GM18498 (cell line): ENCODE data around the gene SFRP4.
A peak's percentile ranks its signal among the peaks of the same experiment; 100 is the strongest.

Source experiments
- ATAC-seq: cut with Tn5 transposase; IDR thresholded peaks from one replicate; pipeline ENCODE4 v1.9.1; 2021; ENCODE audit warnings: mild to moderate bottlenecking, moderate library complexity; ENCODE audit not compliant: unreplicated experiment

The SFRP4 gene

DNA sequence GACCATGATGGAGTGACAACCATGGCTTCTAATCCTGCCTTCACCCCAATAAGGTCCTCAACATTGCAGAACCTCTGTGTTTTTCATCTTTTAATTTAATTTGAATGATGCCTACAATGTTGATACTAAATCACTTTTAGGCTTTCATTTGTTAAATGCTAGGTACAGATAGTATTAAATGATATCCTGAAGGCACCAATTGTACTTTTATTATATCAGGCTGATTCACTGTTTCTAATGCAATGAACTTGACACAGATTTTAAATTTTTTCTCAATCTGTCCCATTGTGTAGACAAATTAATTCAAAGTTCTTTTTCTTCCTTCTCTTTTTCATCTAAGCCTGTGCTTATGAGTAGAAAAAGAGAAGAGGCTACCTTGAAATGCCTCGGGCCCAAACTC lies 9.0 kb upstream of the SFRP4 start:
- ATAC-seq: no peak

DNA sequence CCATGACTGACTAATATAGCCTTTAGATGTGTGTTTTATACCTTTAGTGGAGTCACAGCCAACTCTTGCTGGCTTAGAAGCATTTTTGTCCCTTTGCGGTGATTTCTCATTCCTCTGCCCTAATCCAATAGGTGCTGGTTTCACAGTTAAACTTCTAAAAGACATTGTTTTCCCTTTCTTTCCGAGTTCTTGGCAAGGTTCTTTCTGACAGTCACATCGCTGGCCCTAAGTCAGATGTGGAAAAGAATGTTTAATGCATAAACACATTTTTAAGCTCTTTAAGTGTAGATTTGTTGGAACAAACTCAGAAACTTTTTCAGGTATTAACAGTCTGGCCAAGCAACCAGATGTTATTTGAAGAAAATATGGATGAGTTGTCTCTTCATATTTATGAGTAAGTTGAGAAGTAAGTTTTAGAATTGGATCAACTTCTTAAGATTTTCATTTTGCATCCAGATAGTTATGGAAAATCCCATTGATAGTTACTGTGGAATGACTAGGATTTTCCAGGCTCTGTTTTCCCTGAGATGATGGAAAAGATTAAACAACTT lies 7.9 kb upstream of the SFRP4 start:
- no peak for ATAC-seq

DNA sequence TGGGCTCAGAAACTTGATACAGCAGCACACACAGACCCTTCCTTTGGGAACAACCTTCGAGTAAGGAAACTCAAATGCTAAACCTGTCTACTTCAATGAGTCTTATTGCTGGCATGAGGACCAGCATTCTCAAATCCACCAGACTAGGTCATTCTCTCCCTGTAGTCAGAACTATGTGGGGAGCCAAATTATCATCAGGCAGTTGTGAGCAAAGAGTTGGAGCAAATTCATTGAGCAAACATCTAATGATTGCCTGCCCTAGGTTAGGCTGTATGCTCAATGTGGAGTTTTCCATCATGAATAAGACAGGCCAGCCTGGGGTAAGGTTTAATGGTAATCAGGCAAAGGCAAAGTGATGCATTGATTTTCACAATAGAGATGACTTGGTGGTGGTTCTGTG lies 7.4 kb upstream of the SFRP4 start:
- no peak for ATAC-seq

DNA sequence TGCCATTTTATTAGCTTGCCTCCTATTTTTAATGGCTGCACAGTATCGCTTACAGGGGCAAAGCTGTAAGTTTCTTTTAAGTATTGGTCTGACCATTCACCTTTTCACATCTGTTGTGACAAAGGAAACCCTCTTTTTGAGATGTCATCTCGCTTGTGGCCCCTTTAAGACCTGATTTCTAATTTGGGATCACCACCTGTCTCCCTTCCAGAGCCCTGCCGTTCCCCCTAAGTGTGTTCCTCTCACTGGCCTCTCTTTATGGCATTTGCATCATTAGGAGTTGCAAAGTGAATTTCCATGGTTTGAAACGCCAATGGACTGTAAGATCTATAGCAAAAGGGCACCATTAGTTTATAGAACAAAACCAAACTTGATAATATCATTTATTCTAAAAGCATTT lies 5.3 kb upstream of the SFRP4 start:
- no peak for ATAC-seq

DNA sequence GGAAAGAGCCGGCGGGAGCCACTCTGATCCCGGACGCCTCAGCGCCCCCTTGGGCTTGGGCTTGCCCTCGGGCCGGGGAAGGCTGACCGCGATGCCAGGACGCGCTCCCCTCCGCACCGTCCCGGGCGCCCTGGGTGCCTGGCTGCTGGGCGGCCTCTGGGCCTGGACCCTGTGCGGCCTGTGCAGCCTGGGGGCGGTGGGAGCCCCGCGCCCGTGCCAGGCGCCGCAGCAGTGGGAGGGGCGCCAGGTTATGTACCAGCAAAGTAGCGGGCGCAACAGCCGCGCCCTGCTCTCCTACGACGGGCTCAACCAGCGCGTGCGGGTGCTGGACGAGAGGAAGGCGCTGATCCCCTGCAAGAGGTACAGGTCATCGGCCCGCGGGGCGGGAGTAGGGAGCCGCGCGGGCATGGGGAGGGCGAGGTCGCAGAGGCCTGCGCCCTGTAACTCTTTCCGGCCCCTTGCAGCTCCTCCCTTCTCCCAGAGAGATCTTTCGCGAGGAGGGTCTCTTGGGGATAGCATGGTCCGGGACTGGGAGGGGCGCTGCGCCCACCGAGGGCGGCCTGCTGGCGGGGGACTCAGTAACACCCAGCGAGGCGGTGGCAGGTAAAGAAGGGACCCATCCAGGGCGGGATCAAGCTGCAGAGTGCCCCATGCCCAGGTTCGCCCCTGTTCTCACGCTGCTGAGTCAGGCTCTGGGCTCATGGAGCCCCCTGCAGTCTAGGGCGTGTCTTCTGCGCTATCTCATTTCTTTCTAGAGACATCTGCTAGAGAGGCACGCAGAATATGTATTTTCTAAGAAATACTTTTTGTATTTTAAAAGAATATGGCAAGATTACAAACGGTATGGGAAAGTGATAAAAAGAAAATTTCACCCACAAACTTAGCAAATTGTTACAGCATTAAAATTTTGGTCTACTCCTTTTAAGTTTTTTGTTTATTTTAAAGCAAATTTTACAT lies 4.5 kb upstream of the SFRP4 start:
- peak; percentile 55 for ATAC-seq

DNA sequence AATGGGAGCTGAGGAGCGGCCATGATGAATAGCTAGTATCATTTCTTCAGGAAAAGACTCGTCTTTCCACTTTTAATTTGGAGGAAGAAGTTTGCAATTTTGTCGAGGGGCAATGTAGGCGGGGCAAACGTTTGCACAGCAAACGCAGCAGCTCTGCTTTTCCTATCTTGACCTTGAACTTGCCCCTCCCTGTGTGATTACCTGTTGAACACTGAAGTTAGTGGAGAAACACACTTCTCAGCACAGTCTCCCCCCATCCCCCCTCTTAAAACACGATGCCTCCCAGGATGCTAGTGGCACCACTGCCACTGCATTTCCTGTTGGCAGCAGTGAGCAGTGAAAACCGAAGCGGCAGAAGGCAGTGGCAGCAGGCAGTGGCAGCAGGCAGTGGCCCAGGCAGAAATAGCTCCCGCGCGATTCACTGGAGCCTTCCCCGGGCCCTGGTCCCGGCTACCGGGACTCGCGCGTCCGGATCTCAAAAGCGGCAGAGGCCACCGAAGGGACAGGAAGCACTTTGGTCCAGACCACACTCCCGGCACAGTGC lies 3.8 kb upstream of the SFRP4 start, which contains the start of gene EPDR1:
TSS of gene EPDR1 (plus strand) at position 336 of the 544 bp plus-strand sequence. CDS start 300 bp downstream, outside the sequence.
- peak; percentile 66 for ATAC-seq

DNA sequence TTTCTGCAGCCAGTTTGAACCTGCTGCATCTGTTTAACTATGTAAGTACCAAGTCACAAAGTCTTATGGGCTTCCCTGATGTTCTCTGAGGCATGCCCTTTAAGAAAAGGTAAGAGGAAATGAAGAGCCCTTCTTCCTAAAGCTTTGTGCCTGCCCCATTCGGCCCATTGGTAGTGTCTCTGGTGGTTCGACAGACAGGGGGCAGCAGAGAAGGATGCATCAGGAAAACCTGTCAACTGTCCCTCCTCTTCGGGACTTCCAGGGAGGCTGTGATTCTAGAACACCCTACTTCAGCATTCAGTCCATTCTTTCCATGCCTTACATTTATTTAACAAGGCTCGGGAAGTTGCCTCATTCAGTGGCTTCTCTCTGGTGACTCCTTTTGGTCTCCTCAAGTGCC lies 1.9 kb upstream of the SFRP4 start:
- ATAC-seq: no peak

DNA sequence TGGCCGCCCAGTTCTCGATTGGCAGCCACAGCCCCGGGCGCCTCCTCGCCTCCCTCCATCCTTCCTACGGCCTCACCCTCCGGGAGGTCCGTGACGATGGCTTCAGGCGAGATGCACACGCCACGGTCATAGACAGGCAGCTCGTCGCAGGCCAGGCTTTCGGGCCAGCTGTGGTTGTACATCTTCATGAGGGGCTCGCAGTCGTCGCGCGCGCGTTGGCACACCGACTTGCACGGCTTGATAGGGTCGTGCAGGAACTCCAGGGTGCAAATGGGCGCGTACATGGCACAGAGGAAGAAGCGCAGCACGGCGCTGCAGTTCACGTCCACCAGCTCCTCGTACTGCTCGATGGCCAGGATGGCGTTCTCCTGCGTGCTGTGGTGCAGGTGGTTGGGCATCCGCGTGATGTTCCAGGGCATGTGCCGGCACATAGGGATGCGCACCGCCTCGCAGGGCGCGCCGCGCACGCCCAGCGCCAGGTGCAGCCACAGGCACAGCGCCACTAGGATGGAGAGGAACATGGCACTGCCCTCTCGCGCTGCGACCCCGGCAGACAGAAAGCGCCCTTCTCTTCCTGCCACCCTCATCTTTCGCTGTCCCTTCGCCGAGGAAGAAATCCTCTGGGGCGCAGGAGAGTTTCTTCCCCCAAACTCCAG lies 472 bp downstream of the SFRP4 start:
- ATAC-seq: no peak

DNA sequence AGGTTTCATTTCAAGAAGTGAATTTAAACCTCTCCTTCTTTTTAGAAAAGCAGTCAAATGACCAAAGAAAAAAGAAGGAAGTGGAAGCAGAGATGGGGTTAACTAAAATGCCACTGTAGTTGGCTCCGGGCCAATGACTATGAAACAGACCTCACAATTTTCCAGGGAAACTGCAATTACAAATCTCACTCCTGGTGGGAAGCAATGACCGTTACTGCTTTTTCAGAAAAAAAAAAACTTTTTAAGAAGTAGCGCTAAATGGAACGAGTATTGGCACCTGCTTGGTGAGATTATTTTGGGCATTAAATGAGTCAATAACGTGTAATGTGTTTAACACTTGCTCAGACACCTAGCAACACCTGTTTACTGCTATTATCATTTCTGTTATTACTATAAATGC lies 1.2 kb downstream of the SFRP4 start:
- ATAC-seq: peak; percentile 42

DNA sequence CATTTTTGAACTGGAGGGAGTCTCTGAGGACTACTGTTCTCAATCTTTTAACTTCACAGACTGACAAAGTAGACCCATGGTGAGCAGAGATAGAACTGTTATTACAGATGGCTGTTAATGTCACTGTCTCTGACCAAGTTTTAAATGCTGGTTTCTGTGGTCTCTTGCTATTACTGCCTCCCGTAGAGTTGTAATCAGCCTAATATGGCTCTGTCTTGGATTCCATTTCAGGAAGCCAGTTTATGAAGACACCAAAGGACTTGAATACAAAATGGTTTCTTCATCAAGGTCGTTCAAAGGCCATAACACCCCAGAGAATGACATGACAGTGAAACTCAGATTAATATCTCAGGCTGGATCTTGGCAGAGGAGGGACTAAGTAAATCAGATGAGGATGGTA lies 3.9 kb downstream of the SFRP4 start:
- ATAC-seq: no peak

DNA sequence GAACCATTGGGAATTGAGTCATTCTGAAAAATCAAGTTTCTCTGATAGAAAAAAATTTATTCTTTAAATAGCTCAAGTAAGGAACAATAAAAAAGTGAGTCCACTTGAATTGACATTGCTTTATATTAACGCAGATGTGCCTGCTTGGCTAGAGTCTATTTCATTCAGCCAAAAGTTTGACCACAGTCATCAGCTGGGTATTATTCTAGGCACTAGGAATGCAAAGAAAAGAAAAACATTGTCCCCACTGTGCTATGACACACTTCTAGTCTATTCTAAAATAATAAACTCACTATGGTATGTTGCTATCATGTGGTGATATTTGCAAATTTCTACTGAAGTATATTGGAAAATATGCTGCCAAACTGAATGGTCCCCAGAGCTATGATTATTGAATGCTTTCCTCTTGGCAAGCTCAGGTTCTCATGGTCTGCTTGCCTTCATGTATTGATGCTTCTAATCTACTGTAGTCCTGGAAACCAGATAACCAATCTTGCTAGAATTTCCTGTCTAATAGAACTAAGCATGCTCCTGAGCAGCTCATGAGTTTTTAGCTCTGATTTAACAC lies 8.3 kb downstream of the SFRP4 start:
- no peak for ATAC-seq

DNA sequence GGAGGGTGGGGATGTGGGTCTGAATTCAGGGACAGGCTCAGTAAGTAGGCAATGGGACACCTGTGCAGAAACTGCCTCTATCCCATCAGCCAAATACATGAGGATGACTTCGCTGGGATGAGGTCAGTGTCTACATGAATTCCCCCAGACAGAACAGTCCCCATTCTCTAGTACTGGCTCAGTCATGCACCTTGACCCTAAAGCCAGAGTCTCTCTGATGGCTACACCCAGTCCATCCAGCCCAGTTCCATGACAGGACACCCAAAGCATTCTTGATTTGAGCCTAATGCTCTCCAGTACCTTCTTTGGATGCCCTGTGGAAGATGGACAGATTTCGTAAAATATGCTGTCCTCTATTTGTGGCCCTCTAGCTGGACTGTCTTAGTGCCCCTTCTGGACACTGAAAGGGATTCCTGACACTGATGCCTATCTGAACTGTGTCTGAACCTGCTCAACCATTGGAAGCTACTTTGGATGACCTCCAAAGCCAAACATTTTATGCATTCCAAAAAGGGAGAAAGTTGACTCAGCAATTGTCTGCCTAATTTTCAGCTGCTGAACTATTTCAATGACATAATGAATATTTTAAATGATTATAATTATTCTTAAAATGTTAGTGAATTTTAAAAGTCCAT lies 14.6 kb downstream of the SFRP4 start:
- no peak for ATAC-seq

DNA sequence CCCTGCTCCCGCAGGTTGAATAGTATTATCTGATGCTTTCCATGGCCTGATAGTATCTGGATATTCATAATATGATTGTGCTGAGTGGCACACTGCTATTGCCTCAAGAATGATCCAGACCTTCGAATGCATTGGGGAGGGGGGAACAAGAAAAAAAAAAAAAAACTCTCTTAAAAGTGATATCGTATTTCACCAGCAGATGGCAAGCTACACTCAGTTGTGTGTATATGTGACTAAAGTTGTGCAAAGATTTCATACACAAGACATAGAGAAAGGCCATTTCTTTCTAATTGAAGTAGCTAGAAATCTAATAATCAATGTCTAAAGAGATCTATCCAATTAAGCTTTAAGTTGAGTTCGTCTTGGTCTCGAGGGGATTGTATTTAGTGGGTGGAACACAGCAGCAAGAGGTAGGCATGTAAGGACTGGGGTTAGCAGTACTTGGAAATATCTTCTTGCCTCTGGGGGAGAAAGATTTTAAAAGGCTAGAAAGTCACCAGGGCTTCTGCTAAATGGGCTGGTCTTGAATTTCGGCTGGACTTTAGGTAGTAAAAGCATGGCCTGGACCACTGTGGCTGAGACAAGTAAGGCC lies 15.3 kb downstream of the SFRP4 start:
- ATAC-seq: no peak

DNA sequence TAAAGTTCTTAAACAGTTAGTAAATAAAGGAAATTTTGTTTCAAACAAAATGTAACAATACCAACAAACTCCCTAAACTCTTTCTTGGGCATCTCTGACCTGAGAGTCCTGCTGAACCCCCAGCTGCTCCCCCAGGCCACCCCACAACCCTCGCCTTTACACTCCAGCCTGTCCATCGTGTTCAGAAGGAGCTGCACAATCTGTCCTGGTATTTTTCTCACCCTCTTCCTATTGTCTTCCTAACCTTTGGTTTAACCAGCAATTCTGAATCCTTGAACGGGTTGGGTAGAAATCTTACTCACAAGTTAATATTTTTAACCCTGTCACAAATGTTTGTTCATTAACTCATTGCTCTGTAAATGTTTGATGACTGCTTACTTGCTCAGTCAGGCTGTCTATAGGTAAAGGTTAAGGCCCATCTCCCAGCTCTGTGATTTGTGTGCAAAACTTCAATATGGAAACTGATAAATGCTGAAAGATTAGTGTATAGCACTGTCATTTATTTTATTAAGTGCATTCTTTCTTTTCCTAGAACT lies 16.8 kb downstream of the SFRP4 start:
- ATAC-seq: no peak

DNA sequence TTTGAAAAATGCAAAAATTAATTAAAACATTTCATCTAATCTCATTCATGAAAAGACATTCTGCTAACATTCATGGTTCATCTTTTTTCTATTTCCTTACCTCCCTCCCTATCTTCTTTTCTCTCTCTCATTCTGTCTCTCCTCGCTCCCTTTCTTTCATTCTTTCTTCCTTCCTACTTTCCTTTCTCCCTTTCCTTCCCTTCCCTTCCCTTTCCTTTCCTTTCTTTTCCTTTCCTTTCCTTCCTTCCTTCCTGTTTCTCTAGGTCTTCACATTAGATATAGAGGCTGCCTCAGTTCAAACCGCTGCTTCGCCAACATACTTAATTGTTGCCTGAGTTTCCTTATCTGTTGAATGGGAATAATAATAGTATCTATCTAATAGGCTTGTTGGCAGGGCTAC lies 21.9 kb downstream of the SFRP4 start:
- ATAC-seq: no peak

DNA sequence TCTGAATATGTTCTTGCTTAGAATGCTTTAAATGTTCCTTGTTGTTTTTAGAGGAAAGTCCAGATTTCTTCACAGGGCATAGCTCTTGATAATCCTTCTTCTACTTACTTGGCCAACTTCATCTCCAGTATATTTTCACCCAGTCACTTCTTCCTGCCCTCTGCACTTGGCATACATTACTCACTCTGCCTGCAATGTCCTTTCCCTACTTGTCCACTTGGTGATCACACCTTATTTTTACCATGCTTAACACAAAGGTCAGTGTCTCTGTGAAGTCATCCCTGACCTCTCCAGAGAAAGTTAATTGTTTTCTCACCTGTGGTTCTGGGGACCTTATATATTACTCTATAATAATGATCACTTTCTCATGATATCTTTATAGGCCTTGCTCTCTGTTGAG lies 23.3 kb downstream of the SFRP4 start:
- no peak for ATAC-seq

DNA sequence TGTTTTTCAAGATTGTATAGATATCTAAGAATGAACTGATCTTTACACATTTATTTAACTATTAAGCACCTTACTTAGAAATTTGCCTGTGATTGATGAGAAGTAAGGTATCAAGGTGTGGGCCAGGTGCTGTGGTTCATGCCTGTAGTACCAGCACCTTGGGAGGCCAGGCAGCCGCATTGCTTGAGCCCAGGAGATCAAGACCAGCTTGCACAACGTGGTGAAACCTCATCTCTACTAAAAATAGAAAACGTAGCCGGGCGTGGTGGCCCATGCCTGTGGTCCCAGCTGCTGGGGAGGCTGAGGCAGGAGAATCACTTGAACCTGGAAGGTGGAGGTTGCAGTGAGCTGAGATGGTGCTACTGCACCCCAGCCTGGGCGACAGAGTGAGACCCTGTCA lies 34.5 kb downstream of the SFRP4 start:
- no peak for ATAC-seq
